ENCODE measurements around the gene EPB41L2.

DNA sequence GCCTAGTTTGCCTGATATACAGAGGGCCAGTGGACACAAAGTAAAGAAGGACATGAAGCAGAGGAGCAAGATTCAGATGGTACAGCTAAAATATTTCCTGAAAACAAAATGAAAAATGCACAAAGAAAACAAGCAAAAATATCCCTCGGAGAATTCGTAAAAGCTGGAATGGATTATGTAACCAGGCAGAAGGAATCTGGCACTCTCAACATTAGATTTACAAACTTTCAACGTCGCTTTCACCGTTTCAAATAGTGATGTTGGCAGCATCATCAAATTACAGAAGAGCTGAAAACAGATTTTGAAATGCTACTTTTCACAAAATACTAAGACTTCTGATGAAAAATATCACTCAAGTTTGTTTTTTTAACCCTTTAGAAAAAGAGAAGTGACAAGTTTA lies 224.1 kb downstream of the EPB41L2 start:
- TF ChIP-seq CTCF (IDR thresholded peaks at IDR 0.05) (no peak), POLR2AphosphoS5 (IDR thresholded peaks at IDR 0.05; ENCODE audit: low read depth, low read length) (no peak)
- TF ChIP-seq, protein P1, sequence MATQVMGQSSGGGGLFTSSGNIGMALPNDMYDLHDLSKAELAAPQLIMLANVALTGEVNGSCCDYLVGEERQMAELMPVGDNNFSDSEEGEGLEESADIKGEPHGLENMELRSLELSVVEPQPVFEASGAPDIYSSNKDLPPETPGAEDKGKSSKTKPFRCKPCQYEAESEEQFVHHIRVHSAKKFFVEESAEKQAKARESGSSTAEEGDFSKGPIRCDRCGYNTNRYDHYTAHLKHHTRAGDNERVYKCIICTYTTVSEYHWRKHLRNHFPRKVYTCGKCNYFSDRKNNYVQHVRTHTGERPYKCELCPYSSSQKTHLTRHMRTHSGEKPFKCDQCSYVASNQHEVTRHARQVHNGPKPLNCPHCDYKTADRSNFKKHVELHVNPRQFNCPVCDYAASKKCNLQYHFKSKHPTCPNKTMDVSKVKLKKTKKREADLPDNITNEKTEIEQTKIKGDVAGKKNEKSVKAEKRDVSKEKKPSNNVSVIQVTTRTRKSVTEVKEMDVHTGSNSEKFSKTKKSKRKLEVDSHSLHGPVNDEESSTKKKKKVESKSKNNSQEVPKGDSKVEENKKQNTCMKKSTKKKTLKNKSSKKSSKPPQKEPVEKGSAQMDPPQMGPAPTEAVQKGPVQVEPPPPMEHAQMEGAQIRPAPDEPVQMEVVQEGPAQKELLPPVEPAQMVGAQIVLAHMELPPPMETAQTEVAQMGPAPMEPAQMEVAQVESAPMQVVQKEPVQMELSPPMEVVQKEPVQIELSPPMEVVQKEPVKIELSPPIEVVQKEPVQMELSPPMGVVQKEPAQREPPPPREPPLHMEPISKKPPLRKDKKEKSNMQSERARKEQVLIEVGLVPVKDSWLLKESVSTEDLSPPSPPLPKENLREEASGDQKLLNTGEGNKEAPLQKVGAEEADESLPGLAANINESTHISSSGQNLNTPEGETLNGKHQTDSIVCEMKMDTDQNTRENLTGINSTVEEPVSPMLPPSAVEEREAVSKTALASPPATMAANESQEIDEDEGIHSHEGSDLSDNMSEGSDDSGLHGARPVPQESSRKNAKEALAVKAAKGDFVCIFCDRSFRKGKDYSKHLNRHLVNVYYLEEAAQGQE (IDR thresholded peaks at IDR 0.05; ENCODE audit: insufficient read depth in 1 of 2, low read depth in 2 of 2, low read length in 1 of 2), result no peak
